ENCODE data around the gene LYRM2.

The LYRM2 gene

DNA sequence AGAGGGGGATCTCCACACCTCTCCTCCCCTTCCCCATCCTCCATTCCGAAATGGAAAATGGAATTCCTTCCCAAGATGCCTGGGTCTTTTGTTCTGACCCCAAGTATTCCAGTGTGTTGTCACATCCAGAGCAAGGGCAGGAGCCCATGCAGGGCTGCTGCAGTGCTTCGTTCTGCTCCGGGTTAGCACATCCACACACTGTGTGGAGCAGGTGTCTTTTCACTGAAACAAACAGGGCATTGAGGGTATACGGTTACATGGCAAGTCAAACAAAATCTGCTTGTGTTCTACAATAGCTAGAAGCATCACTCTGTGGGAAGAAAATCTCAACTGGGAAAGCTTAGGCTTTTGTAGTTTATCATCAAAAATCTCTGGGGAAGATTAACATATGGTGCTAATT lies 56.9 kb downstream of the LYRM2 start:
- no peak for TF ChIP-seq CTCF (IDR thresholded peaks at IDR 0.05; ENCODE audit: control insufficient read depth, insufficient read depth, low read depth, low read length, missing control alignments)
- DNase-seq (ENCODE audit: low read depth): no peak
- H3K4me3 ChIP-seq (ENCODE audit: control insufficient read depth, low read depth, low read length): no peak overlapping the region

DNA sequence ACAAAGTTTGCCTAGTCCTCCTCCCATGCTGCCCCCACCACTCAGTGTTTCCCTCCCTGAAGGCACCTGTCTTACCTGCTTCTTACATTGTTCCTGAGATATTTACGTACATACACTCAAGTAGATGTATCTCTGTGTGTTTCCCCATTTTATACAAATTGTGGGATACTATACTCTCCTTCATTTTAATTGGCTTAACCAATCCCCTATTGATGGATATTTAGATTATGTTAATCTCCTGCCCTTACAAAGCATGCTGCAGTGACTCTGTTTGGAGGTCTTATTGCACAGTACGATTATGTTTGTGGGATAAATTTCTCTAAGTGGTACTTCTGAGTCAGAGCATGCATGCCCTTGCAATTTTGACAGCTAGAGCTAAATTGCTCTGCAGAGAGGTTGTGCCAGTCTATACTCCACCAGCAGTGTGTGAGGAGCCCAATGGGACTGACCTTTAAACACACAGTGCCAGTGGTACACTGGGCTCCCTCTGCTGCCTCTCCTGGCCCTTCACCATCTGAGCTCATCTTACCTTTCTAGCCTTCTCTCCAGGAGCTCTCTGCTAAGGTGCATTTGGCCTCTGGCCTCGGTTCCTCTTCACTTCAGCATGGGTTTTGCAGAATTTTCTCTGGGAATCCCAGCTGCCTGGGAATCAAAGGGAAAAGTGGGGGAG lies 57.4 kb downstream of the LYRM2 start:
- no peak overlapping the region for H3K4me3 ChIP-seq (ENCODE audit: control insufficient read depth, low read depth, low read length)
- DNase-seq (ENCODE audit: low read depth): no peak
- TF ChIP-seq CTCF (IDR thresholded peaks at IDR 0.05; ENCODE audit: control insufficient read depth, insufficient read depth, low read depth, low read length, missing control alignments): no peak

- TF ChIP-seq CTCF (IDR thresholded peaks at IDR 0.05; ENCODE audit: control insufficient read depth, insufficient read depth, low read depth, low read length, missing control alignments): no peak
- no peak for DNase-seq (ENCODE audit: low read depth)
Observed at GRCh38 chr6:89575562-89575960, 63.0 kb downstream of the LYRM2 start.

GRCh38 chr6:89574910-89575561 lies 63.5 kb downstream of the LYRM2 start:
- no peak for DNase-seq (ENCODE audit: low read depth)
- TF ChIP-seq CTCF (IDR thresholded peaks at IDR 0.05; ENCODE audit: control insufficient read depth, insufficient read depth, low read depth, low read length, missing control alignments): no peak
- no peak overlapping the region for H3K4me3 ChIP-seq (ENCODE audit: control insufficient read depth, low read depth, low read length)

More at GRCh38 chr6:89575562-89575960, 63.0 kb downstream of the LYRM2 start:
- H3K4me3 ChIP-seq (ENCODE audit: control insufficient read depth, low read depth, low read length): no peak overlapping the region

- H3K4me3 ChIP-seq (ENCODE audit: control insufficient read depth, low read depth, low read length): no peak overlapping the region
- DNase-seq (ENCODE audit: low read depth): no peak
- TF ChIP-seq CTCF (IDR thresholded peaks at IDR 0.05; ENCODE audit: control insufficient read depth, insufficient read depth, low read depth, low read length, missing control alignments): no peak
Observed at GRCh38 chr6:89567630-89568390, 70.7 kb downstream of the LYRM2 start.

GRCh38 chr6:89566930-89567629 lies 71.5 kb downstream of the LYRM2 start:
- no peak for DNase-seq (ENCODE audit: low read depth)
- H3K4me3 ChIP-seq (ENCODE audit: control insufficient read depth, low read depth, low read length): no peak overlapping the region
- no peak for TF ChIP-seq CTCF (IDR thresholded peaks at IDR 0.05; ENCODE audit: control insufficient read depth, insufficient read depth, low read depth, low read length, missing control alignments)

Data from AG09309 (cell line).